Smooth muscle cell (in vitro differentiated cells): ENCODE measurements around the gene GZF1. TPM values are rescaled to one million over a fixed set of nuclear protein-coding genes. Genes with fewer than 3 reads are reported as not detected.

Experiments used
- DNase-seq: peaks from one replicate; lab custom pipeline; 2025; ENCODE audit not compliant: unreplicated experiment; lab: John Stamatoyannopoulos, UW
- H2AFZ ChIP-seq: fragments of 200-600 bp; sonication (generic); 2 replicates; pipeline ENCODE4 v1.6.0; 2016; ENCODE audit warnings: antibody characterized with exemption, low read depth, mild to moderate bottlenecking
- H3F3A ChIP-seq: fragments of 200-600 bp; sonication (generic); 2 replicates; pipeline ENCODE4 v1.6.0; 2017; ENCODE audit warnings: antibody characterized with exemption, low read depth
- H3K27ac ChIP-seq: fragments of 200-600 bp; sonication (generic); 2 replicates; pipeline ENCODE4 v1.5.1; 2016; ENCODE audit warnings: low read depth, mild to moderate bottlenecking
- H3K27me3 ChIP-seq: fragments of 200-600 bp; sonication (generic); 2 replicates; pipeline ENCODE4 v1.6.1; 2016; ENCODE audit warnings: low read depth, mild to moderate bottlenecking
- H3K36me3 ChIP-seq: fragments of 200-600 bp; sonication (generic); 2 replicates; pipeline ENCODE4 v1.5.1; 2016; ENCODE audit warnings: low read depth
- H3K4me1 ChIP-seq: fragments of 200-600 bp; sonication (generic); 2 replicates; pipeline ENCODE4 v1.5.1; 2016; ENCODE audit warnings: low read depth
- H3K4me2 ChIP-seq: fragments of 200-600 bp; sonication (generic); 2 replicates; pipeline ENCODE4 v1.6.0; 2016; ENCODE audit warnings: mild to moderate bottlenecking
- H3K4me3 ChIP-seq: fragments of 200-600 bp; sonication (generic); 2 replicates; pipeline ENCODE4 v1.5.1; 2016; ENCODE audit warnings: mild to moderate bottlenecking
- H3K79me2 ChIP-seq: fragments of 200-600 bp; sonication (generic); 2 replicates; pipeline ENCODE4 v1.6.0; 2016; ENCODE audit warnings: low read depth, mild to moderate bottlenecking
- H3K9ac ChIP-seq: fragments of 200-600 bp; sonication (generic); 2 replicates; pipeline ENCODE4 v1.6.0; 2016; ENCODE audit warnings: low read depth
- H3K9me3 ChIP-seq: fragments of 200-600 bp; sonication (generic); replicated peaks from 2 replicates; pipeline ENCODE4 v1.5.1; 2016; ENCODE audit warnings: low read depth
- H4K20me1 ChIP-seq: fragments of 200-600 bp; sonication (generic); 2 replicates; pipeline ENCODE4 v1.6.0; 2016; ENCODE audit warnings: low read depth
- CTCF ChIP-seq: fragments of 200-600 bp; sonication (generic); IDR thresholded peaks from 2 replicates; pipeline ENCODE4 v1.5.1; 2017; ENCODE audit warnings: borderline replicate concordance, mild to moderate bottlenecking, antibody characterized with exemption; ENCODE audit not compliant: insufficient read depth, poor library complexity, severe bottlenecking
- WGBS: methylation state at CpG from one replicate; pipeline ENCODE4 v1.1.7; 2016; ENCODE audit warnings: low lambda C conversion rate; 5-methylcytosine and 5-hydroxymethylcytosine counted together
- polyA plus RNA-seq: library from polyadenylated mRNA; unstranded; fragments of >200 nt; fragmentation: Nextera tagmentation; extraction: Ambion mirVana; gene quantifications from 2 replicates; pipeline ENCODE4 v1.2.1, GENCODE V29; 2016
- total RNA-seq: library from RNA; depleted of rRNA; stranded (reverse); fragments of >200 nt; gene quantifications from 2 replicates; pipeline ENCODE4 v1.2.3, GENCODE V29; 2014

GZF1 gene
- total and polyA plus RNA-seq, 2 experiments from 2014 or later, result 6.0 to 13.7 TPM

GRCh38 chr20:23396950-23397627 lies 35.1 kb downstream of the GZF1 start:
- peaks cover 16% of the 10 kb centered on the region for H3K79me2 ChIP-seq
- TF ChIP-seq CTCF, result no peak
- H3K27me3 ChIP-seq, result no peaks in the 10 kb centered on the region
- no peaks in the 10 kb centered on the region for H3K9me3 ChIP-seq
- H3K4me1 ChIP-seq, result no peaks in the 10 kb centered on the region
- H3K4me3 ChIP-seq, result no peak overlapping the region
- no peak overlapping the region for H3K9ac ChIP-seq
- no peak overlapping the region for H3K4me2 ChIP-seq
- H3F3A ChIP-seq, result peaks cover 8% of the 10 kb centered on the region
- H4K20me1 ChIP-seq, result peaks cover 53% of the 10 kb centered on the region
- no peak for DNase-seq
- WGBS, result 95% methylated on average over 6 of the region's 6 CpGs
- H2AFZ ChIP-seq, result no peak overlapping the region
- H3K27ac ChIP-seq, result no peak overlapping the region
- H3K36me3 ChIP-seq, result no peaks in the 10 kb centered on the region

GRCh38 chr20:23397961-23398360 lies 36.0 kb downstream of the GZF1 start:
- Histone ChIP-seq H3K4me3 (no peak overlapping the region), H4K20me1 (peaks cover 62% of the 10 kb centered on the region), H3K36me3 (no peaks in the 10 kb centered on the region), H3K9ac (no peak overlapping the region), H3K27ac (no peak overlapping the region), H3K4me2 (no peak overlapping the region), H3F3A (peaks cover 8% of the 10 kb centered on the region), H3K4me1 (no peaks in the 10 kb centered on the region), H3K79me2 (peaks cover 16% of the 10 kb centered on the region), H2AFZ (no peak overlapping the region), H3K9me3 (no peaks in the 10 kb centered on the region), H3K27me3 (no peaks in the 10 kb centered on the region)
- no peak for DNase-seq
- TF ChIP-seq CTCF, result no peak
- 78% methylated on average over 2 of the region's 2 CpGs for WGBS

GRCh38 chr20:23399568-23400241 lies 37.7 kb downstream of the GZF1 start:
- Histone ChIP-seq H3K9me3 (no peaks in the 10 kb centered on the region), H3K79me2 (peaks cover 16% of the 10 kb centered on the region), H3F3A (peaks cover 15% of the 10 kb centered on the region), H2AFZ (no peak overlapping the region), H4K20me1 (peaks cover 78% of the 10 kb centered on the region), H3K27ac (peak overlapping the region; percentile 45), H3K36me3 (no peaks in the 10 kb centered on the region), H3K4me2 (no peak overlapping the region), H3K9ac (no peak overlapping the region), H3K27me3 (no peaks in the 10 kb centered on the region), H3K4me3 (no peak overlapping the region), H3K4me1 (peaks cover 4% of the 10 kb centered on the region)
- no peak for DNase-seq
- TF ChIP-seq CTCF, result no peak
- 44% methylated on average over 6 of the region's 6 CpGs for WGBS
